Measurements from ENCODE around the gene QTRT2. TPM values are rescaled to one million over a fixed set of nuclear protein-coding genes. Genes with fewer than 3 reads are reported as not detected.

QTRT2 gene
- total RNA-seq, 1 donor from 2014 or later: 16.2 TPM

DNA sequence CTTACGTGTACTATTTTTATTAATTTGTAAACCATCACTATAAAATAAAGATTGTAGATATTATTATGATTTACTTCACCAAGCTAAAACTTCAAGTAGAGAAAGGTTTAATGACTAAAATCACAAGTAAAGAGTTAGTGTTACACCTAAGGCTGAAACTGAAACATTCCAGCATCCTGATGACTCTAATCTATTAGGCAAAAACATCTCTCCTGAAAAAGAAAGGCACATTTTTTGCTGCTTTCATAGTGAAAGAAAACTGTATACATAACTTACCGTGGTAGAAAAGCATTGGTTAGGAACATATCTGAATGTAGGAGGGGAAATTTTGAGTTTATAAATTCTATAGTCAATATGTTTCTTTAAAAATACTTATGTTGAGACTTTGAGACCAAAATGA, 35.6 kb upstream of the QTRT2 start:
- Mint-ChIP-seq H3K4me1 (ENCODE audit: low read depth, unreplicated experiment) (no peaks in the 10 kb centered on the region), H3K4me3 (ENCODE audit: unreplicated experiment) (no peak overlapping the region), H3K36me3 (ENCODE audit: unreplicated experiment) (no peaks in the 10 kb centered on the region), H3K27me3 (ENCODE audit: unreplicated experiment) (no peaks in the 10 kb centered on the region), H3K9me3 (ENCODE audit: unreplicated experiment) (no peaks in the 10 kb centered on the region), H3K27ac (ENCODE audit: unreplicated experiment) (no peak overlapping the region)
- TF ChIP-seq, protein P1, sequence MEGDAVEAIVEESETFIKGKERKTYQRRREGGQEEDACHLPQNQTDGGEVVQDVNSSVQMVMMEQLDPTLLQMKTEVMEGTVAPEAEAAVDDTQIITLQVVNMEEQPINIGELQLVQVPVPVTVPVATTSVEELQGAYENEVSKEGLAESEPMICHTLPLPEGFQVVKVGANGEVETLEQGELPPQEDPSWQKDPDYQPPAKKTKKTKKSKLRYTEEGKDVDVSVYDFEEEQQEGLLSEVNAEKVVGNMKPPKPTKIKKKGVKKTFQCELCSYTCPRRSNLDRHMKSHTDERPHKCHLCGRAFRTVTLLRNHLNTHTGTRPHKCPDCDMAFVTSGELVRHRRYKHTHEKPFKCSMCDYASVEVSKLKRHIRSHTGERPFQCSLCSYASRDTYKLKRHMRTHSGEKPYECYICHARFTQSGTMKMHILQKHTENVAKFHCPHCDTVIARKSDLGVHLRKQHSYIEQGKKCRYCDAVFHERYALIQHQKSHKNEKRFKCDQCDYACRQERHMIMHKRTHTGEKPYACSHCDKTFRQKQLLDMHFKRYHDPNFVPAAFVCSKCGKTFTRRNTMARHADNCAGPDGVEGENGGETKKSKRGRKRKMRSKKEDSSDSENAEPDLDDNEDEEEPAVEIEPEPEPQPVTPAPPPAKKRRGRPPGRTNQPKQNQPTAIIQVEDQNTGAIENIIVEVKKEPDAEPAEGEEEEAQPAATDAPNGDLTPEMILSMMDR (IDR thresholded peaks at IDR 0.05; ENCODE audit: partially characterized antibody, unreplicated experiment): no peak
- no peak for DNase-seq

DNA sequence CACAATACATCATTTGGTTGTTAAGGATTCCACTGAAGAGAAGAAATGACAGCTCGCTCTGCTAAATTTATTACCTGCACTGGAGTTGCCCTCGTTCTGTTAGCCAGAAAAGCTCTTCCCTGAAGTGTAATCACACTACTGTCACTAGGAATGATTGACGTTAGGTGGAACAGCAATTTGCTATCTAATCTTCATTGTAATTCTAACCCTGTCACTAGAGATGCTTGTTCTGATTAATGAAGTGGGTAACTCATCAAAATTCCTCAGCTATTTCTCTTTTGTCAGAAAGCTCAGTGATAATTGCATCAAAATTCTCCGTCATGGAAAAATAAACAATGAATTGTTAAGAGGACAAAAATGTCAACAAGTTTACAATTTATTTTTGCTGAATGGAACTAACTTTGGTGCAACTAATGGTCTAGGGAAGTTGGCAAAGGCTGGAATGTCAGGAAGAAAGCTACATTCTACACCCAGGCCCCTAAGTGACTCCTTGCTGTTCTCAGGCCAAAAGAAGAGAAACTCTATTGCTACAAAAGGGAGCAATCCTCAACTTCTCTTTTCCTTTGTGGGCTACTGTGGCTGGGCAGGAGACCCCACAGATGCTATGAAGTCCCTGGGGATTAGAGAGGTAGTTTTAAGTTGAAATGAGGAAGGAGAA, 34.3 kb upstream of the QTRT2 start:
- TF ChIP-seq, protein P1 (IDR thresholded peaks at IDR 0.05; ENCODE audit: partially characterized antibody, unreplicated experiment): no peak
- Mint-ChIP-seq H3K27ac (ENCODE audit: unreplicated experiment) (no peak overlapping the region), H3K9me3 (ENCODE audit: unreplicated experiment) (no peaks in the 10 kb centered on the region), H3K4me1 (ENCODE audit: low read depth, unreplicated experiment) (no peaks in the 10 kb centered on the region), H3K4me3 (ENCODE audit: unreplicated experiment) (no peak overlapping the region), H3K27me3 (ENCODE audit: unreplicated experiment) (no peaks in the 10 kb centered on the region), H3K36me3 (ENCODE audit: unreplicated experiment) (no peaks in the 10 kb centered on the region)
- DNase-seq: no peak

DNA sequence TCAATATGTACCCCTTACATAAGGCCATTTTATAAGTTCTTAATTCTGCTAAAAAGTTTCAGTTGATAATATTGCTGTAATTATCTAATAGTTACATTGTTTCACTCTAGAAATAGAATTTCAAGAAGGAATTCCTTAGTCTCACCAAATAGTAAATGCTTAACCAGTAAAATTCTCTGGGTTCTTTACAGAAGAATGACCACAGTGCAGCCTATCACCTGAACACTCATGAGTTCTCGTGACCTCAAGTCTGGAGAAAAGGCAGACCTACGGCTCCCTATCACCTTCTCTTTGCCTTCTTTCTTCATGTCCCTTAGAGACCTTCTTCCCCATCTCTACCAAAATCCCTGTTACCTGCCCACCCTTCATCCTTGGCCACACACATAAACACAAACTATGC, 31.1 kb upstream of the QTRT2 start:
- H3K36me3 Mint-ChIP-seq (ENCODE audit: unreplicated experiment): no peaks in the 10 kb centered on the region
- no peaks in the 10 kb centered on the region for H3K27me3 Mint-ChIP-seq (ENCODE audit: unreplicated experiment)
- no peak for DNase-seq
- H3K9me3 Mint-ChIP-seq (ENCODE audit: unreplicated experiment): no peaks in the 10 kb centered on the region
- no peaks in the 10 kb centered on the region for H3K4me1 Mint-ChIP-seq (ENCODE audit: low read depth, unreplicated experiment)
- no peak overlapping the region for H3K4me3 Mint-ChIP-seq (ENCODE audit: unreplicated experiment)
- no peak overlapping the region for H3K27ac Mint-ChIP-seq (ENCODE audit: unreplicated experiment)
- TF ChIP-seq, protein P1 (IDR thresholded peaks at IDR 0.05; ENCODE audit: partially characterized antibody, unreplicated experiment): no peak

DNA sequence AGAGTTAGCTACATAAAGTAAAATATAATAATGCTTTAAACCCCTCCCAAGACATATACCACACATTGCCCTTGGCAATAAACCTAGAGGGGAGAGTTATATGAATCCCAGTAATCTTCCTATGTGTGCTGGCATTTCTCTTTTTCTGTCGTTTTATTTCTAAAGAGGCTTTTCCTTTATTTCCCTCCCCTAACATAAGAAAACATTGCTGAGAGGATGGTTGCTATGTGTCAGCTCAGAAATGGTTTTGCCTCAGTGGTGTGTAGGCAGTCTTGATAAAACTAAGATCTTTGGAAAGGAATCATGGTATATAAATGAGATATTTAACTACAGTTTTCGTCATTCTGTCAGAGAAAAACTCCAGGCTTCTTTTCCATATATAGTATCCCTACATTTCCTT, 30.2 kb upstream of the QTRT2 start:
- no peak overlapping the region for H3K27ac Mint-ChIP-seq (ENCODE audit: unreplicated experiment)
- no peak for DNase-seq
- no peak overlapping the region for H3K4me3 Mint-ChIP-seq (ENCODE audit: unreplicated experiment)
- H3K9me3 Mint-ChIP-seq (ENCODE audit: unreplicated experiment): no peaks in the 10 kb centered on the region
- H3K27me3 Mint-ChIP-seq (ENCODE audit: unreplicated experiment): no peaks in the 10 kb centered on the region
- H3K4me1 Mint-ChIP-seq (ENCODE audit: low read depth, unreplicated experiment): no peaks in the 10 kb centered on the region
- TF ChIP-seq, protein P1 (IDR thresholded peaks at IDR 0.05; ENCODE audit: partially characterized antibody, unreplicated experiment): no peak
- no peaks in the 10 kb centered on the region for H3K36me3 Mint-ChIP-seq (ENCODE audit: unreplicated experiment)

DNA sequence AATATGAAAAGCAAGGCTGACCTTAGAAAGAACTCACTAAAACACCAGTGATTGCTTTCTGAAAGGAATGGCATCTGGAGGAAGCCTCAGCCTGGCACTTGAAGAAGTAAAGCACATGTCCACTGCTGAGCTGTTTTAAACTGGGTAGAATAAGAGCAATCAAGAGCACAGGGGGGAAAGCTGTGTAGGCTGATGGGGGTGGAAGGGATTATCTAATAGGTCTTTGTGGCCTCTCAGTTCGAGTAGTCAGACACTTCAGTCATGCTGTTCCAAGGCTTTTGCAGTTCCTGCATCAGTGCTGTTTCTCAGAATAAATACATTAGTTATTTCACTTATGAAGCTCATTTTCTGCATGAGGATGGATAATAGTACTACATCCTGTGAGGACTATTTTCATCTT, 22.8 kb upstream of the QTRT2 start:
- Mint-ChIP-seq H3K27me3 (ENCODE audit: unreplicated experiment) (no peaks in the 10 kb centered on the region), H3K36me3 (ENCODE audit: unreplicated experiment) (no peaks in the 10 kb centered on the region), H3K27ac (ENCODE audit: unreplicated experiment) (no peak overlapping the region), H3K4me1 (ENCODE audit: low read depth, unreplicated experiment) (no peaks in the 10 kb centered on the region), H3K9me3 (ENCODE audit: unreplicated experiment) (peaks cover 1% of the 10 kb centered on the region), H3K4me3 (ENCODE audit: unreplicated experiment) (no peak overlapping the region)
- DNase-seq: no peak
- TF ChIP-seq, protein P1 (IDR thresholded peaks at IDR 0.05; ENCODE audit: partially characterized antibody, unreplicated experiment): no peak

All from glutamatergic neuron (in vitro differentiated cells).